Hematopoietic multipotent progenitor cell treated with erythropoietin and hydrocortisone succinate and interleukin-3 and kit ligand, for 8 days (in vitro differentiated cells): ENCODE results near the gene RGS9BP.
A peak's percentile ranks its signal among the peaks of the same experiment; 100 is the strongest.
"Not testable (repeated sequence)": the region's sequence is repeated elsewhere in the genome, so short reads cannot be mapped to it uniquely, and the experiment has no call there.

Source experiments
- DNase-seq: peaks from one replicate; pipeline ENCODE4 v3.0.0-alpha.2; 2015

RGS9BP gene, protein sequence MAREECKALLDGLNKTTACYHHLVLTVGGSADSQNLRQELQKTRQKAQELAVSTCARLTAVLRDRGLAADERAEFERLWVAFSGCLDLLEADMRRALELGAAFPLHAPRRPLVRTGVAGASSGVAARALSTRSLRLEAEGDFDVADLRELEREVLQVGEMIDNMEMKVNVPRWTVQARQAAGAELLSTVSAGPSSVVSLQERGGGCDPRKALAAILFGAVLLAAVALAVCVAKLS

DNA sequence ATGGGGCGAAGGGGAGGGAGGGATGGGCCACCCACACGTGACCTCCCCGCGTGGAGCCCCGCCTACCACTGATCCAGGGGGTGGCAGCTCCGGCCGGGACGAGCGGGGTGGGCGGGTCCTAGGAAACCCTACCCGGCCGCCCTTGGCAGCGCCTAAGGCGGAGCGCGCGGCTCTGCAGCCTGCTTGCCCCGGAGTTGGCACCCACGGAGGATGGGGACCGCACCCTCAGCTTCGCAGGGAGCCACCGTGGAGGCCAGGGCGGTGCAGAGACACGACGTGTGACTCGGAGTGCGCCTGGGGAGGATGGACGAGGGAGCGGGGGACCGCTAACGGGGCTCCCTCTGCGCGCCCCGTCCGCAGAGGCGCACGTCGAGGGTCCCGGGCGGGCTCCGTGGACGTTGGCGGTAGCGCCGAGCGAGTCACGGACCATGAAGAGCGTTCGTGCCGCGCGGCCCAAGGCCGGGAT, at the start of gene RGS9BP:
Gene RGS9BP, plus strand, starts transcription at position 129 of the 466 bp plus-strand sequence. CDS start 416 bp downstream, outside the sequence.
- DNase-seq = peak; percentile 86

- DNase-seq = no peak
Measured at GRCh38 chr19:32626969-32627368, 48.7 kb upstream of the RGS9BP start.

GRCh38 chr19:32627714-32628270, 47.9 kb upstream of the RGS9BP start:
- DNase-seq = peak; percentile 58

DNA sequence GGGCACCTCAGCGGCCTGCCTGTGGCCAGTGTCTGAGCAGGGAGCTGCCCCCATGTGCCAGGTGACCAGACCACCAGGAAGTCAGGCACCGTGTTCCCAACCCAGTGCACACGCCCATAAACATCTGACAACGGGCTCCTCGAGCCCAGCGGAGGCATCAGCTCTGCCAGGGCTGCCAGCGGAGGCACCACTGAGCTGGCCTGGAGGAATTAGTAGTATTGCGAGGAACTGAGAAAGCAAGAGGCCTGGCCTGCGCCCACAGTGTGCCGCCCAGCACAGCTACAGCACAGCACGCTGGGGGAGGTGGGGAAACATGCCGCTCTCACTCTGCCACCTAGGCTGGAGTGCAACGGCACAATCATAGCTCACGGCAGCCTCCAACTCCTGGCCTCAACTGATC, 45.3 kb upstream of the RGS9BP start:
- DNase-seq = peak; percentile 62

GRCh38 chr19:32631381-32631780, 44.3 kb upstream of the RGS9BP start:
- no peak for DNase-seq

- DNase-seq = no peak
Measured at GRCh38 chr19:32637480-32637879, 38.2 kb upstream of the RGS9BP start.

DNA sequence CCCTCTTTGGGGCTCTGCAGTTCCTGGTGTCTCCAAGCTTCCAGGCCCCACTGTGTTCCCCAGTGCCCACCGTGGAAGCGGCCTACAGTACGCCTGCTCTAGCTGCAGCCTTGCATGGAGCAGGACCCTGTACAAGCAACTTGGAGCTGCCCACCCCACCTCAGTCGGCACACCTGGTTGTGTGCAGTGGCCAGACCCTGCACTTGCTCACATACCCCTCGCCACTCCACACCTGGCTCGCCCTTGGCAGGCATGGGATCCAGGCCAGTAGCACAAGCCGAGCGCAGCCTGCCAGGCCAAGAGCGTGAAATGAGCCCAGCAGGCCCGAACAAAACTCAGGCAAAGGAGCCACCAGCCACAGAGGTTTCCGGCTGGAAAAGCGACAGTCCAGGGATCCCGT, 37.0 kb upstream of the RGS9BP start:
- no peak for DNase-seq

- DNase-seq = no peak
Measured at GRCh38 chr19:32642771-32643170, 32.9 kb upstream of the RGS9BP start.

DNA sequence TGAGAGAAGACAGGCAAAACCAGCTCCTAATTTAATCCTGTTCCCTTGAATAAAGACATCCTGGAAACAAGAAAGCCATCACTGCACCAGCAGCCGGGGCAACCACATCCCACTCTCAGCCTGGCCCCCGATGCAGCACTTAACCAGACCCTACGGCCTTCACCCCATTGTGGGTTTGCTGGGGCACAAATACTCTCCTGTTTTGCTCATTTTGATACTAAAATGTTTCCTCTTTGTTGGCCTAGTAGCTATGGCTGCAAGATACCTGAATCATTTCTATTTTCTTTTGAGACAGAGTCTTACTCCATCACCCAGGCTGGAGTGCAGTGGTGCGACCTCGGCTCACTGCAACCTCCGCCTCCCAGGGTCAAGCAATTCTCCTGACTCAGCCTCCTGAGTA, 29.1 kb upstream of the RGS9BP start:
- no peak for DNase-seq

DNA sequence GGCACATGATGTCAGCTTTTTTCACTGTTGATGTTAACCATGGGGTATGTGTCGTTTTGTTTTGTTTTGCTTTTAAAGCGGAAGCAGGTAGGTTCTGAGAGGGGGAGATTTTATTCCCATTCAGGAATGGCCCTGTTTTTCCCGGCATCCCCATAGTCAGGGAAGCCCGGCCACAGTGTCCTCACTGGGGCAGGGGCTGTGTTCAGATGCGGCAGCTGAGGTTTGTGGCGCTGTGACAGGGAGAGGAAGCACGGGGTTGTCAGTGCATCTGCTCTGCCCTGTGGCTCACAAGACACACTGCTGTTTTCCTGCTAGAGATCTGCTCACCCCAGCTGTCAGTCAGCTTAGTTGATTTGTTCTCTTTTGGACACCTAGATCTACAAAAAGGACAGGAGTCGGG, 28.3 kb upstream of the RGS9BP start:
- DNase-seq = no peak

DNA sequence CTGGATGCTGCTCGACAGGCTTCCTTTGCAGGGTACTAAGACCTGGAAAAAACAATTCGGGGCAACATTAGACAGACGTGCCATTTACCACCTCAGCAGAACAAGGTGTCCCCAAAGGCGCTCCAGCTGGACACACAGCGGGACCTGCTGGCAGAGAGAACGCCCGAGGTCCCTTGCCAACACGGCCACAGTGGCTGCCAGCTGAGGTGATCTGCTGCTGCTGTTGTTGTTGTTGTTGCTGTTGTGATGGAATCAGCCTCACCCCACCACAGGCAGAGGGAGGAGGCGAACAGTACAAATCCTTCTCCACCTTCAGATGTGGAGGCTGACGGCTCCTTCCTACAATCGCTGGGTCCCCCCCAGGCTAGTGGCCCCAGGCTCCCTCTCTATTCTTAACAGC, 25.9 kb upstream of the RGS9BP start:
- DNase-seq = no peak

GRCh38 chr19:32650671-32651070, 25.0 kb upstream of the RGS9BP start:
- no peak for DNase-seq

- no peak for DNase-seq
Measured at GRCh38 chr19:32651729-32652140, 23.9 kb upstream of the RGS9BP start.

DNA sequence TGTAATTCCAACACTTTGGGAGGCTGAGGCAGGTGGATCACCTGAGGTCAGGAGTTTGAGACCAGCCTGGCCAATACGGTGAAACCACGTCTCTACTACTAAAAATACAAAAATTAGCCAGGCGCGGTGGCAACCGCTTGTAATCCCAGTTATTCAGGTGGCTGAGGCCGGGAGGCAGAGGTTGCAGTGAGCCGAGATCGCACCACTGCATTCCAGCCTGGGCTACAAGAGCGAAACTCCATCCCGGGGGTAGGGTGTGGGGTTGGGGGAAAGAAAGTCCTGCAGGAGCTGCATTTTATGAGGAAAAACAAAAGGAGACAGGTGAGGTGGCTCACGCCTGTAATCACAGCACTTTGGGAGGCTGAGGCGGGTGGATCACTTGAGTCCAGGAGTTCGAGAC, 23.3 kb upstream of the RGS9BP start:
- DNase-seq = not testable (repeated sequence)

GRCh38 chr19:32652894-32653598, 22.6 kb upstream of the RGS9BP start:
- DNase-seq = no peak

DNA sequence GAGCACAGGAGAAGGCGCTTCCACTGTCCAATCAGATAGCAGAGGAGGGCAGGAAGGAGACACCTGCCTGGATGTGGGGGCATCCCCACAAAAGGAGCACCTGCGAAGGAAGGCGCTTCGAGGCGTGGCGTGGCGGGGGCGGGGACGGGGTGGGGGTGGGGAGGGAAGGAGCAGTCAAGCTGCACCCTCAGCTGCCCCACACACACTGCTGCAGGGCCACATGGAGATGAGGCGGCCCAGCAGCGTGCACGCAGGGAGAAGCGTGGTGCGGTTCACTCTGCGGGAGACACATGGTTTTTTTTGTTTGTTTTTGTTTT, 22.1 kb upstream of the RGS9BP start:
- no peak for DNase-seq

GRCh38 chr19:32656379-32656778, 19.3 kb upstream of the RGS9BP start:
- not testable (repeated sequence) for DNase-seq

DNA sequence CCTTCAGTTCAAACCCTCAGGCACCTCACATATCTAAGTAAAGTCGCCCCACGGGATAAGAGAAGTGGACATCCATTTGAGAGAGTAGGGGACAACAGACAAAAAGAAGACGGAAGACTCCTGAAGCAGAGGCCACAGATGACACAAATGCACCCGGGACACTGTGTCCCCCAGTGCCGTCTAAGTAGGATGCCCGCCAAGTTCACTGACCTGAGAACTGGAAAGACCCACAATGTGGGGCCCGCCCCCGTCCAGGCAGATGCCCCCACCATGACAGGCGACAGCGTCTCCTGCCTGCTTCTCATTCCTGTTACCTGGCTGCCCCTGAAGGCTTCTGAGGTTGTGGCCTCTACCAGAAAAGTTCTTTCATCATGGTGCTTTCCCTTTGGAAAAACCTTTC, 17.6 kb upstream of the RGS9BP start:
- no peak for DNase-seq

DNA sequence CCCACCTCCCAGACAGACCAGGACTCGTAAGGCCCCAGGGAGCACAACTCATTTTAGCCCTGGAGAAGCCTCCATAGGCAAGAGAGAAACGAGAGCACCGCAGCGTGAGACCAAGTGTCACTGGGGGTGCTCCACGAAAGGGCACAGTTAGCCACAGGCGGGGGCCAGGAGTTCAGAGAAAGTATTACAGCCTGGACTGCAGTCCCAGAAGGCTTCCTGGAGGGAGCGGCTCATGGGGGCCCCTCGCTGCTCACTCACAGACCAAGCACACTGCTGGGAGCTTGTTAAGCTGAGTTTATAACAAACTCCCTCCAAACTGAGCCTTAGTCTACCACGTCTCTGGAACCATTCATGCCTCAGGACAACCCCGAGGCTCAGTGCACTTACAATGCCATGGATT, 17.1 kb upstream of the RGS9BP start:
- DNase-seq = no peak

DNA sequence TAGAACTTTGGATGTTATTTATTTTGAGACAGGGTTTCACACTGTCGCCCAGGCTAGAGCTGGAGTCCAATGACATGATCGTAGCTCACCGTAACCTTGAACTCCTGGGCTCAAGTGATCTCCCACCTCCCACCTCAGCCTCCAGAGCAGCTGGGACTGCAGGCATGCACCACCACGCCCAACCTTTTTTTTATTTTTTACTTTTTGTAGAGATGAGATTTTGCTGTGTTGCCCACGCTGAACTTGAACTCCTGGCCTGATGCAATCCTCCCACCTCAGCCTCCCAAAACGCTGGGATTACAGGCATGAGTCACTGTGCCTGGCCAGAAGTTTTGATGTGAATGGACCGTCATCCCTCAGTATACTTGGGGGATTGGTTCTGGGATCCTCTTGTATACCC, 14.3 kb upstream of the RGS9BP start:
- DNase-seq = no peak

GRCh38 chr19:32662186-32662585, 13.5 kb upstream of the RGS9BP start:
- peak; percentile 20 for DNase-seq

- no peak for DNase-seq
Measured at GRCh38 chr19:32666084-32666483, 9.6 kb upstream of the RGS9BP start.

- no peak for DNase-seq
Measured at GRCh38 chr19:32669310-32669709, 6.3 kb upstream of the RGS9BP start.

GRCh38 chr19:32671883-32672593, 3.6 kb upstream of the RGS9BP start:
- DNase-seq = peak; percentile 96
